NCI-H446 treated with DMSO at 0.1 percent for 48 hours (cell line): ENCODE results near the gene HINFP.
A peak's percentile ranks its signal among the peaks of the same experiment; 100 is the strongest.
"Not testable (repeated sequence)": the region's sequence is repeated elsewhere in the genome, so short reads cannot be mapped to it uniquely, and the experiment has no call there.

Experiments
- DNase-seq: peaks from one replicate; lab custom pipeline; 2025; lab: John Stamatoyannopoulos, UW

HINFP gene

DNA sequence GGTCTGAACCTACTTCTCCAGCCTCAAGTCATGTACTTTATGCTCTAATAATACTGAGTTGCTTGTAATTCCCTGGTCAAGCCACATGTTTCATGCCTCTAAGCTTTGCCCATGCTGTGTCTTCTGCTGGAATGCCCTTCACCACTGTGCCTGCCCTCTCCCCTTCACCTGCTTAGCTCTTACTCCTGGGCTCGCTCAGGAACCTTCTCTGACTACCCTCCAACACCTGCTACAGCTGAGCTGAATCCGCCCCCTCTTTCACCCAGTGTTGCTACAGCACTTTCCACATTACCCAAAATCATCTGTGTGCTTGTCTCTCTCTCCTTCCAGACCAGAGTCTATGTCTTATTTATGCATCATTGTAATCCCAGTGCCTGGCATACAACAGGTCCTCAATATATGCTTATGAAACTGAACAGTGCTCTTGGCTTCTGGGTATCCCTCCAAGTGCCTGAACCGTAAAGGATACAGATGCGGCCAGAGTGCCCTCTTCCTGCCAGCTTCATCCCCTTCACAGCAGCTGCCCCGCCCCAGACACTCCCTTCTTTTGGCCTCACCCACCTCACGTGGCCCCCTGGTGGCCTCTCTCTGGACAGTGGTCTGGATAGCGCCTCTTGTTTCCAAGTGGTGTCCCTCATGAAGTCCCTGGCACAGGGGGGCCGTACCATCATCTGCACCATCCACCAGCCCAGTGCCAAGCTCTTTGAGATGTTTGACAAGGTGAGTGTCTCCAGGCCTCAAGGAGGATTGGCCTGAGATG lies 34.5 kb downstream of the HINFP start:
- DNase-seq: no peak

- no peak for DNase-seq
Measured at GRCh38 chr11:119156496-119156895, 35.1 kb downstream of the HINFP start.

- no peak for DNase-seq
Measured at GRCh38 chr11:119157063-119157462, 35.7 kb downstream of the HINFP start.

GRCh38 chr11:119158467-119158866 lies 37.1 kb downstream of the HINFP start:
- no peak for DNase-seq

GRCh38 chr11:119160151-119160550 lies 38.8 kb downstream of the HINFP start:
- no peak for DNase-seq

DNA sequence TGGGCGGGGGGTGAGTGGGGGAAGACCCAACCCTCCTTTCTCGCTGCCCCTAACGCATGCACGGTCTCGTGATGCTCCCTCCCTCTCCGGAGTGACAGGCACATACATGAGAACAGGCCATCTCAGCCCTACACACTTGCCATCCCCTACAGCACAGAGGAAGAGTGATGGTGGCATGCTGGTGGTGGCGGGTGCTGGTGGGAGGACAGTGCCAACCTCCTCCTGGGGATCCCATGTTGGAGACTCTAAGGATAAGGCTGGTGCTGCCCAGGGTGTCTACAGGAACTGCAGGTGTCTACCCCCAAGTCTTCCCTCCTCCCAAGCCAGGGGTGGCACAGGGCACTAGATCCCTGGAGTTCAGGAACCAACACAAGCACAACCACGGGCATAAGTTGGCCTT lies 40.5 kb downstream of the HINFP start:
- no peak for DNase-seq

DNA sequence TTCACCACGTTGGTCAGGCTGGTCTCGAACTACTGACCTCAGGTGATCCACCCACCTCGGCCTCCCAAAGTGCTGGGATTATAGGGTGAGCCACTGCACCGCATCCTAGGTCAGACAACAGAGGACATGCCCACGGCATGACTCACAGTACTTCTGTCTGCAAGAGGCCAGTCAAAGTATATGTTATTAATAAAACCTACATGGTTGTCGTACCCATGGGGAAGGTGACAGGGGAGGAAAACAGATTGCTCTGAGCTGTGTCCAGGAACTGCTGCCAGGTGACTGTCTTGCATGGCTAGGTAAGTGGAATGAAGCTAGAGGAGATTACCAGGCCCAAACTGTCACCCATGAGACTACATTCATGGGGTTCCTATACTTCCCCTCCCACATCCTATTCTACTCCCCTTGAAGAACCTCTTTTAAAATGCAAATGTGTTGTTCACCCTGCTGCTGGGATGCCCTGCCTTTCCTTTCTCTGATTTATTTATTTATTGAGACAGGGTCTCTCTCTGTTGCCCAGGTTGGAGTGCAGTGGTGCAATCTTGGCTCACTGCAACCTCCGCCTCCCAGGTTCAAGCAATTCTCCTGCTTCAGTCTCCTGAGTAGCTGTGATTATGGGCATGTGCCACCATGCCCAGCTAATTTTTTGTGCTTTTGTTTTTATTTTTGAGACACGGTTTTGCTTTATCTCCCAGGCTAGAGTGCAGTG lies 45.1 kb downstream of the HINFP start:
- DNase-seq: no peak

DNA sequence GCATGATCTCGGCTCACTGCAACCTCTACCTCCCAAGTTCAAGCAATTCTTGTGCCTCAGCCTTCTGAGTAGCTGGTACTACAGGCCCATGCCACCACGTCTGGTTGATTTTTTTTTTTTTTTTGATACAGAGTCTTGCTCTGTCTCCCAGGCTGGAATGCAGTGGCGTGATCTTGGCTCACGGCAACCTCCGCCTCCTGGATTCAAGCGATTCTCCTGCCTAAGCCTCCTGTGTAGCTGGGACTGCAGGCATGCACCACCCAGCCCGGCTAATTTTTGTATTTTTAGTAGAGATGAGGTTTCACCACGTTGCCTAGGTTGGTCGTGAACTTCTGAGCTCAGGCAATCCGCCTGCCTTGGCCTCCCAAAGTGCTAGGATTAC lies 45.7 kb downstream of the HINFP start:
- DNase-seq: not testable (repeated sequence)

DNA sequence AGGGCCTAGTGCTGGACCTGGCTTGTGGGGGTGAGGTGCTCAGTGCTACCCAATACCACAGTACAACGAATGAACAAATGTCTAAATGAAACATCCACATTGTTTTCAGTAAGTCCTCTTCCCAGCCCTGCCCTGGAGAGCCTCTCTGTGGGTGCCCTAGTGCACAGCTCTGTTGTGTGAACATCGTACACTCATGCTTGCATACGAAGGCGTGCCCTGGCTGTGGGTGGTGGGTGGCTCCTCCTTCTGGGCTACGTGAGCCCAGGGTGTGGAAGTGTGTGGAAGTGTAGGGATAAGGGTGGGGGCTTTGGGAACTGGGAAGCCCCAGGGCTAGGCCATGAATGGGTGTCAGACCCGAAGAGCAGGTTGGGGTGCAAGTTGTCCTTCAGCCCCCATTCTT lies 46.6 kb downstream of the HINFP start:
- no peak for DNase-seq

DNA sequence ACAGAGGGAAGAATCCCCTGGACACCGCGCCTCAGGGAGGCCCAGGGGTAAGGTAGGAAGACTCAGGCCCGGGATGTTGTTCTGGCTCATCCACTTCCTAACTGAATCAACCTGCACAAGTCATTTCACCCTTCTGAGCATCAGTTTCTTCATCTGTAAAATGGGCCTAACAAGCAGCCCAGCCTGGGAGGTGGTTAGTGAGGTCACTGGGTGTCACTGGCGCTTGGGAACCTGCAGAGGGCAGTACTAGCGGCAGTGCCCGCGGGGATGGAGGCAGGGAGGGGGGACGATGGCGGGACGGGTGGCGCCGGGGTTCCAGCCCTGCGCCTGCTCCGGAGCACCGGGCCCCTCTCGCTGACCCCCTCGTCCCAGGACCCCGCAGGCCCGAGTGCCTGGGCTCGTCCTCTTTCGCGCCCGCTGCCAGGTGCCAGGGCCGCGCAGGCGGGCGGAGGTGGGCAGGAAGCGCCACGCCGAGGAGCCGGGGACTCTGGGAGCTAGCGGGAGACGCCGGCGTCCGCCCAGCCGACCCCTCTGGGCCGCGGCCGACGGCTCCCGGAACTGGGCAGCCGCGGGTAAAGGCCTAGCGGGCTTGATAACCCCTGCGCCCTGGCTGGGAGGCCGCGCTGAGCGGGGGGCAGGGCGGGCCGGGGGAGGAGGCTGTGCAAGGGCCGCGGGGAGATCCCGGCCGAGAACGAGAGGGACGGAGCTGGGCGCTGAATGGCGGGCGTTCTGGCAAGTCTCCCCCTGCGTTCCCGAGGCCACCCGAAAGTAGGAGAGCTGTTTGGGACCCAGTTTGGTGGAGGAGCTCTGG lies 47.3 kb downstream of the HINFP start, which contains the start of gene NLRX1:
NLRX1 (plus strand) TSS at position 255 of the 811 bp plus-strand sequence. CDS start 2,679 bp downstream, outside the sequence.
- DNase-seq: peak; percentile 24

GRCh38 chr11:119169282-119169719 lies 47.9 kb downstream of the HINFP start:
- no peak for DNase-seq

GRCh38 chr11:119172513-119172912 lies 51.1 kb downstream of the HINFP start:
- no peak for DNase-seq

DNA sequence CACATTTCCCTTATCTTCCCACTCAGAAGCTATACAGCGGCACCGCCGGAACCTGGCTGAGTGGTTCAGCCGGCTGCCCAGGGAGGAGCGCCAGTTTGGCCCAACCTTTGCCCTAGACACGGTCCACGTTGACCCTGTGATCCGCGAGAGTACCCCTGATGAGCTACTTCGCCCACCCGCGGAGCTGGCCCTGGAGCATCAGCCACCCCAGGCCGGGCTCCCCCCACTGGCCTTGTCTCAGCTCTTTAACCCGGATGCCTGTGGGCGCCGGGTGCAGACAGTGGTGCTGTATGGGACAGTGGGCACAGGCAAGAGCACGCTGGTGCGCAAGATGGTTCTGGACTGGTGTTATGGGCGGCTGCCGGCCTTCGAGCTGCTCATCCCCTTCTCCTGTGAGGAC lies 52.1 kb downstream of the HINFP start:
- DNase-seq: no peak

DNA sequence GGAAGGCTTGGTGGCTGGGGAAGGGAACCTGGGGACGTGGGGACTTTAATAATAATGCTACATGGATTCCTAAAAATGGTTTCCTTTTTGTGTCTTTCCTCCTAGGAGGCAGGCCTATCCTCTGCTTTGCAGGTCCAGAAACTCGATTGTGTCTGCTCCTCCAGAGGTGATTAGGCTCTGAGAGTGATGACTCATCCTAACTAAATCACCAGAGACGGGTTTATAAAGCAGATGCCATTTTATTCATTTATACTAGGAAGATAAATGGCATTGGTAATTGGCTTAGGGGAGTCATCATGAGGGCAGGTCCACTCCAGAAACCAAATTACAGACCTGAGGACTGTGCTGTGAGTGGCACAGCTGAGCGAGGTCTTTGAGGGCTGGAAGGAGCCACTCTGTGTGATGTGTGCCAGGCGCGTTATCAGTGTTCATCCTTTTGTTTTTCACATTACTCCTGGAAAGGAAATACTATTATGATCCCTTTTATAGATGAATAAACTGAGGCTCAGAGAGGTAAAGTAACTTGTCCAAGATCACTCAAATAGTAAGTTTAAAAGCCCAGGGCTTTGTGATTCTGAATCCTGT lies 54.2 kb downstream of the HINFP start:
- DNase-seq: no peak

GRCh38 chr11:119178166-119178680 lies 56.8 kb downstream of the HINFP start:
- DNase-seq: no peak

- no peak for DNase-seq
Measured at GRCh38 chr11:119179342-119179741, 58.0 kb downstream of the HINFP start.

DNA sequence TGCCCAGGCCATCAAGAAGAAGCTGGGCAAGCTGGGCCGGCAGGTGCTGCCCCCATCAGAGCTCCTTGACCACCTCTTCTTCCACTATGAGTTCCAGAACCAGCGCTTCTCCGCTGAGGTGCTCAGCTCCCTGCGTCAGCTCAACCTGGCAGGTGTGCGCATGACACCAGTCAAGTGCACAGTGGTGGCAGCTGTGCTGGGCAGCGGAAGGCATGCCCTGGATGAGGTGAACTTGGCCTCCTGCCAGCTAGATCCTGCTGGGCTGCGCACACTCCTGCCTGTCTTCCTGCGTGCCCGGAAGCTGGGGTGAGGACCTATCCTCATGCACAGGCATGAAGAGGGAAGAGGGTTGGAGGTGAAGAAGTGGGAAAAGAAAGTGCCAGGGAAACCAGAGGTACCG lies 58.6 kb downstream of the HINFP start:
- no peak for DNase-seq

DNA sequence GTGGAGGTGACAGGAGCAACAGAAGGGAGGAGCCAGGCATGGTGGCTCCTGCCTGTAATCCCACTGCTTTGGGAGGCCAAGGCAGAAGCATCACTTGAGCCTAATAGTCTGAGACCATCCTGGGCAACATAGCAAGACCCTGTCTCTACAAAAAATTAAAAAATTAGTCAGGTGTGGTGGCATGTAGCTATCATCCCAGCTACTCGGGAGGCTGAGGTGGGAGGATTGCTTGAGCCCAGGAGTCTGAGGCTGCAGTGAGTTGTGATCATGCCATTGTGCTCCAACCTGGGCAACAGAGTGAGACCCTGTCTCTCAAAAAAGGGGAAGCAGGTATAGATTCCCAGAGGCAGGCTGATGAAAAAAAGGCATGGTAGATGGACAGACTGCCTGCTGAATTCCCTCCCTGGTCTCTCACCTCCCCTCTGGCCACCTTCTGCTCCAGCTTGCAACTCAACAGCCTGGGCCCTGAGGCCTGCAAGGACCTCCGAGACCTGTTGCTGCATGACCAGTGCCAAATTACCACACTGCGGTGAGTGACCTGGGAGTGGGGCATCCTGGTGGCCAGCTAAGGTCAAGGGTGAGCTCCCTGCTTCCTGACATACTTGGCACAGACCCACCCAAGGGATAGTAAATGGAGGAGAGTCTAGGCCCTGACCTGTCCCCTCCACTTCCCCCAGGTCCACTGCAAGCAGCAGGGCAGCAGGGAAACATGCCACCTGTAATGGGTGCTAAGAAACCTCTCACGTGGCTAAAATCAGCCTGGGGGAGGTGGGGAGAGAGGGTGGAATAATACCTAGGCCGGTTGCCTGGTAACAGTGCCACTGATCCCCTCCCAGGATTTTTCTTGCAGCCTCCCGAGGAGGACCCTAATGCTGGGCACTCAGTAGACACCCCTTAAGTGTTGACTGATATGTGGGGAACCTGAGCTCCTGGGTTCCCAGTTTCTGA lies 59.6 kb downstream of the HINFP start:
- DNase-seq: no peak

DNA sequence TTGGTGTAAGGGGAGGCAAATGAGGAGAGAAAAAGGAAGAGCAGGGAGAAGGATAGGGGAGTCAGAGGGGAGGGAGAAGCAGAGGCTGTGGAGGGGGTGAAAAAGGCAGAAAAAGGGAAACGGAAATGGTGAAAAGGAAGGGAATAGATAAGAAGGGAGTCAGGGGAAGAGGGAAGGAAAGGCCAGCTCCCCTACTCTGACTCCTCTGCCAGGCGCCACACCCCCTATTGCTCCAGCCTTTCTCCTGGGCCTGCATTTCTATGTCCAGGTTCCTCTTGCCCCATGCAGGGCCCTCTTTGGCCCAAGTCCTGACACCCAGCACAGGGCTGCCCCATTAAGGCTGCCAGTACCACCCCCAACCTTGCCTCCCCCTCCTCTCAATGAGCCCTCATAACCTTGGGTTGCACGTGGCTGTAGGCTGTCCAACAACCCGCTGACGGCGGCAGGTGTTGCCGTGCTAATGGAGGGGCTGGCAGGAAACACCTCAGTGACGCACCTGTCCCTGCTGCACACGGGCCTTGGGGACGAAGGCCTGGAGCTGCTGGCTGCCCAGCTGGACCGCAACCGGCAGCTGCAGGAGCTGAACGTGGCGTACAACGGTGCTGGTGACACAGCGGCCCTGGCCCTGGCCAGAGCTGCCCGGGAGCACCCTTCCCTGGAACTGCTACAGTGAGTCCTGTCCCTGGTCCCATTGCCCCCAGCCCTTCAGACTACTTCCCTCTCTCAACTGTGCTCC lies 60.5 kb downstream of the HINFP start:
- no peak for DNase-seq

DNA sequence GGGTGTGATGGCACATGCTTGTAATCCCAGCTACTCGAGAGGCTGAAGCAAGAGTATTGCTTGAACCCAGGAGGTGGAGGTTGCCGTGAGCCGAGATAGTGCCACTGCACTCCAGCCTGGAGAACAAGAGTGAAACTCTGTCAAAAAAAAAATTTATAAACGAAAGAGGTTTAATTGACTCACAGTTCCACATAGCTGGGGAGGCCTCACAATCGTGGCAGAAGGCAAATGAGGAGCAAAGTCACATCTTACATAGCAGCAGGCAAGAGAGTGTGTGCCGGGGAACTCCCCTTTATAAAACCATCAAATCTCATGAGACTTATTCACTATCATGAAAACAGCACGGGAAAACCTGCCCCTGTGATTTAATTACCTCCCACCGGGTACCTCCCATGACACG lies 63.0 kb downstream of the HINFP start:
- not testable (repeated sequence) for DNase-seq
